Measurements from ENCODE around the gene KDELR3. TPM values are rescaled to one million over a fixed set of nuclear protein-coding genes. Genes with fewer than 3 reads are reported as not detected.

The KDELR3 gene
- total RNA-seq, 1 donor from 2014 or later: 39.3 TPM

- Mint-ChIP-seq H3K36me3 (ENCODE audit: unreplicated experiment) (no peaks in the 10 kb centered on the region), H3K4me3 (ENCODE audit: unreplicated experiment) (peak overlapping the region; percentile 59), H3K4me1 (ENCODE audit: unreplicated experiment) (peaks cover 8% of the 10 kb centered on the region)
These were observed 11.5 kb upstream of the KDELR3 start for GRCh38 chr22:38456272-38456835.

GRCh38 chr22:38456841-38457699, 10.8 kb upstream of the KDELR3 start:
- TF ChIP-seq CTCF (IDR thresholded peaks at IDR 0.05): no peak
- Mint-ChIP-seq H3K4me1 (ENCODE audit: unreplicated experiment) (peaks cover 13% of the 10 kb centered on the region), H3K27me3 (ENCODE audit: unreplicated experiment) (peaks cover 56% of the 10 kb centered on the region), H3K4me3 (ENCODE audit: unreplicated experiment) (peak overlapping the region; percentile 59), H3K27ac (ENCODE audit: unreplicated experiment) (no peak overlapping the region), H3K9me3 (ENCODE audit: unreplicated experiment) (no peaks in the 10 kb centered on the region), H3K36me3 (ENCODE audit: unreplicated experiment) (no peaks in the 10 kb centered on the region)
- no peak for DNase-seq (ENCODE audit: extremely low spot score, unreplicated experiment)

More at GRCh38 chr22:38456272-38456835, 11.5 kb upstream of the KDELR3 start:
- Mint-ChIP-seq H3K9me3 (ENCODE audit: unreplicated experiment) (no peaks in the 10 kb centered on the region), H3K27ac (ENCODE audit: unreplicated experiment) (no peak overlapping the region), H3K27me3 (ENCODE audit: unreplicated experiment) (peaks cover 58% of the 10 kb centered on the region)
- DNase-seq (ENCODE audit: extremely low spot score, unreplicated experiment): no peak
- no peak for TF ChIP-seq CTCF (IDR thresholded peaks at IDR 0.05)

- H3K4me3 Mint-ChIP-seq (ENCODE audit: unreplicated experiment): no peak overlapping the region
- peaks cover 14% of the 10 kb centered on the region for H3K4me1 Mint-ChIP-seq (ENCODE audit: unreplicated experiment)
- DNase-seq (ENCODE audit: extremely low spot score, unreplicated experiment): no peak
- peaks cover 35% of the 10 kb centered on the region for H3K27me3 Mint-ChIP-seq (ENCODE audit: unreplicated experiment)
- H3K27ac Mint-ChIP-seq (ENCODE audit: unreplicated experiment): no peak overlapping the region
- H3K36me3 Mint-ChIP-seq (ENCODE audit: unreplicated experiment): no peaks in the 10 kb centered on the region
- TF ChIP-seq CTCF (IDR thresholded peaks at IDR 0.05): no peak
- no peaks in the 10 kb centered on the region for H3K9me3 Mint-ChIP-seq (ENCODE audit: unreplicated experiment)
These were observed 7.5 kb upstream of the KDELR3 start for GRCh38 chr22:38460426-38460840.

GRCh38 chr22:38461057-38461413, 6.9 kb upstream of the KDELR3 start:
- H3K36me3 Mint-ChIP-seq (ENCODE audit: unreplicated experiment): no peaks in the 10 kb centered on the region
- H3K27ac Mint-ChIP-seq (ENCODE audit: unreplicated experiment): no peak overlapping the region
- peaks cover 35% of the 10 kb centered on the region for H3K27me3 Mint-ChIP-seq (ENCODE audit: unreplicated experiment)
- H3K9me3 Mint-ChIP-seq (ENCODE audit: unreplicated experiment): no peaks in the 10 kb centered on the region
- TF ChIP-seq CTCF (IDR thresholded peaks at IDR 0.05): no peak
- no peak overlapping the region for H3K4me3 Mint-ChIP-seq (ENCODE audit: unreplicated experiment)
- peaks cover 14% of the 10 kb centered on the region for H3K4me1 Mint-ChIP-seq (ENCODE audit: unreplicated experiment)
- no peak for DNase-seq (ENCODE audit: extremely low spot score, unreplicated experiment)

- no peak for TF ChIP-seq CTCF (IDR thresholded peaks at IDR 0.05)
- no peak overlapping the region for H3K27ac Mint-ChIP-seq (ENCODE audit: unreplicated experiment)
- H3K36me3 Mint-ChIP-seq (ENCODE audit: unreplicated experiment): no peaks in the 10 kb centered on the region
- H3K27me3 Mint-ChIP-seq (ENCODE audit: unreplicated experiment): peaks cover 32% of the 10 kb centered on the region
- peaks cover 14% of the 10 kb centered on the region for H3K4me1 Mint-ChIP-seq (ENCODE audit: unreplicated experiment)
- H3K4me3 Mint-ChIP-seq (ENCODE audit: unreplicated experiment): peak overlapping the region; percentile 67
- DNase-seq (ENCODE audit: extremely low spot score, unreplicated experiment): peak; percentile 94
- H3K9me3 Mint-ChIP-seq (ENCODE audit: unreplicated experiment): no peaks in the 10 kb centered on the region
These were observed 6.3 kb upstream of the KDELR3 start for GRCh38 chr22:38461414-38462081.

All from osteocyte (in vitro differentiated cells).